Parathyroid adenoma (tissue), 2 donors: Measurements from ENCODE around the gene CEP85L.

ENCODE experiments used
- H2AFZ ChIP-seq: fragments of 300-600 bp; sonication (generic); one replicate; pipeline ENCODE4 v1.7.0; 2017; ENCODE audit warnings: antibody characterized with exemption, mild to moderate bottlenecking
- H3K27ac ChIP-seq: fragments of 300-600 bp; sonication (generic); one replicate; pipeline ENCODE4 v1.7.0; 2017
- H3K27me3 ChIP-seq: fragments of 300-600 bp; sonication (generic); one replicate; pipeline ENCODE4 v1.7.0; 2017; ENCODE audit warnings: low read length; ENCODE audit not compliant: control insufficient read depth, insufficient read depth
- H3K36me3 ChIP-seq: fragments of 300-600 bp; sonication (generic); one replicate; pipeline ENCODE4 v1.7.0; 2017; ENCODE audit warnings: low read length; ENCODE audit not compliant: control insufficient read depth, insufficient read depth
- H3K4me1 ChIP-seq: fragments of 300-600 bp; sonication (generic); one replicate; pipeline ENCODE4 v1.7.0; 2017; ENCODE audit warnings: control low read depth
- H3K4me2 ChIP-seq: fragments of 300-600 bp; sonication (generic); one replicate; pipeline ENCODE4 v1.7.0; 2017; ENCODE audit warnings: low read length
- H3K4me3 ChIP-seq: fragments of 300-600 bp; sonication (generic); one replicate; pipeline ENCODE4 v1.7.0; 2017; ENCODE audit warnings: low read depth, low read length
- H3K79me2 ChIP-seq: fragments of 300-600 bp; sonication (generic); one replicate; pipeline ENCODE4 v1.7.0; 2017; ENCODE audit warnings: control low read depth
- H3K9ac ChIP-seq: fragments of 300-600 bp; sonication (generic); one replicate; pipeline ENCODE4 v1.7.0; 2017; ENCODE audit warnings: mild to moderate bottlenecking
- H3K9me3 ChIP-seq: fragments of 300-600 bp; sonication (generic); one replicate; pipeline ENCODE4 v1.7.0; 2017; ENCODE audit warnings: low read length; ENCODE audit not compliant: control insufficient read depth
- CTCF ChIP-seq: fragments of 300-600 bp; sonication (generic); IDR thresholded peaks from one replicate; pipeline ENCODE4 v1.7.0; 2017; ENCODE audit warnings: antibody characterized with exemption, mild to moderate bottlenecking
- donor health status: primary hyperparathyroidism.

Gene CEP85L

GRCh38 chr6:118500130-118501015 lies 151.0 kb downstream of the CEP85L start:
- no peaks in the 10 kb centered on the region for H3K36me3 ChIP-seq
- H3K4me3 ChIP-seq = no peak overlapping the region
- no peaks in the 10 kb centered on the region for H3K4me1 ChIP-seq
- no peak for TF ChIP-seq CTCF
- H3K27me3 ChIP-seq = no peaks in the 10 kb centered on the region
- no peaks in the 10 kb centered on the region for H3K9me3 ChIP-seq
- H3K27ac ChIP-seq = no peak overlapping the region
- no peak overlapping the region for H3K9ac ChIP-seq
- H3K4me2 ChIP-seq = no peak overlapping the region
- H3K79me2 ChIP-seq = peaks cover 29% of the 10 kb centered on the region
- no peak overlapping the region for H2AFZ ChIP-seq

GRCh38 chr6:118495485-118496280 lies 155.7 kb downstream of the CEP85L start:
- no peak overlapping the region for H2AFZ ChIP-seq
- H3K4me2 ChIP-seq = no peak overlapping the region
- H3K36me3 ChIP-seq = no peaks in the 10 kb centered on the region
- no peak for TF ChIP-seq CTCF
- H3K4me1 ChIP-seq = no peaks in the 10 kb centered on the region
- no peak overlapping the region for H3K4me3 ChIP-seq
- H3K27me3 ChIP-seq = no peaks in the 10 kb centered on the region
- H3K9me3 ChIP-seq = no peaks in the 10 kb centered on the region
- H3K79me2 ChIP-seq = peaks cover 10% of the 10 kb centered on the region
- no peak overlapping the region for H3K27ac ChIP-seq
- H3K9ac ChIP-seq = no peak overlapping the region

GRCh38 chr6:118494091-118494490 lies 157.3 kb downstream of the CEP85L start:
- Histone ChIP-seq H3K36me3 (no peaks in the 10 kb centered on the region), H3K9me3 (no peaks in the 10 kb centered on the region), H3K9ac (no peak overlapping the region), H3K27ac (no peak overlapping the region), H2AFZ (no peak overlapping the region), H3K4me1 (no peaks in the 10 kb centered on the region), H3K4me2 (no peak overlapping the region), H3K4me3 (no peak overlapping the region), H3K79me2 (no peaks in the 10 kb centered on the region), H3K27me3 (no peaks in the 10 kb centered on the region)
- TF ChIP-seq CTCF = no peak

GRCh38 chr6:118489990-118490389 lies 161.4 kb downstream of the CEP85L start:
- Histone ChIP-seq H3K79me2 (no peaks in the 10 kb centered on the region), H3K9ac (no peak overlapping the region), H3K36me3 (no peaks in the 10 kb centered on the region)

More at GRCh38 chr6:118489990-118490389, 161.4 kb downstream of the CEP85L start:
- Histone ChIP-seq H3K9me3 (no peaks in the 10 kb centered on the region), H3K27me3 (no peaks in the 10 kb centered on the region), H3K4me1 (no peaks in the 10 kb centered on the region), H3K27ac (no peak overlapping the region), H3K4me3 (no peak overlapping the region), H2AFZ (no peak overlapping the region), H3K4me2 (no peak overlapping the region)
- no peak for TF ChIP-seq CTCF
